ENCODE measurements around the gene IFT27.

IFT27 gene

DNA sequence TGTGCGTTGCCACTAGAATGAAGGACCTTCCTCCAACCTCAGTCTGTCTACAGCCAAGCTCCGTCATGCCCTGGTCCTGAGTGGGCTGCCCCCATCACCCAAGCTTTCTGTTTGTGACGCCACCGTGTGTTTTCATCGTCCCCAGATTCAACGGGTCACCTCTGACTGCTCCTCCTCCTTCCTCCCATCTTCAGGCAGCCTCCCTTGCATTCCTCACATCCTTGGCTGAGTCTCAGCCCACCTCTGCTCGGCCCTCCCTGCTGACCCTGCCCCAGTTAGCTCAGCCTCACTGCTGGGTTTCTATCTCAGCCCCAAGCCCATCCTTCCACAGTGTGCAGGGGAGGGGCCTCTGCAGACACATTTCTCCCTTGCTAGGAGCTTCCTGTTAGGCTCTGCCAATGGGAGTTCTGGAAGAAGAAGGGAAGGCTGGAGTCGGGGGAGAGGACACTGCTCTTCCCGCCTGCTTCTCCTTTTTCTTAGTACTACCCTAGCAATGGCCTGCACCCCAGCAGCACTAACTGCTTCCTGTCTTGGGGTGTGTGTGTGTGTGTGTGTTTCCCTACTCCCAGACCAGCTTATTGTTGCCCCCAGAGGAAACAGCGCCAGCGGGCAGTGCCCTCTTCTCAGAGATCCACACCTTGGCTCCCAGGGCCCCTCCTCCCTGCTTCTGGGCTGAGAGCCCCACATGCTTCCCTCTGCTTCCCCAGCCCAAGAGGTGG lies 5.2 kb downstream of the IFT27 start:
- Mint-ChIP-seq H3K4me1 (peaks cover 33% of the 10 kb centered on the region), H3K27me3 (ENCODE audit: low read depth) (no peaks in the 10 kb centered on the region), H3K9me3 (no peaks in the 10 kb centered on the region), H3K36me3 (ENCODE audit: low read depth) (peaks cover 19% of the 10 kb centered on the region), H3K4me3 (peak overlapping the region in 1 of 3 experiments; percentile 15), H3K27ac (peak overlapping the region; percentile 58 to 86 (median 85))
- TF ChIP-seq, protein P1, sequence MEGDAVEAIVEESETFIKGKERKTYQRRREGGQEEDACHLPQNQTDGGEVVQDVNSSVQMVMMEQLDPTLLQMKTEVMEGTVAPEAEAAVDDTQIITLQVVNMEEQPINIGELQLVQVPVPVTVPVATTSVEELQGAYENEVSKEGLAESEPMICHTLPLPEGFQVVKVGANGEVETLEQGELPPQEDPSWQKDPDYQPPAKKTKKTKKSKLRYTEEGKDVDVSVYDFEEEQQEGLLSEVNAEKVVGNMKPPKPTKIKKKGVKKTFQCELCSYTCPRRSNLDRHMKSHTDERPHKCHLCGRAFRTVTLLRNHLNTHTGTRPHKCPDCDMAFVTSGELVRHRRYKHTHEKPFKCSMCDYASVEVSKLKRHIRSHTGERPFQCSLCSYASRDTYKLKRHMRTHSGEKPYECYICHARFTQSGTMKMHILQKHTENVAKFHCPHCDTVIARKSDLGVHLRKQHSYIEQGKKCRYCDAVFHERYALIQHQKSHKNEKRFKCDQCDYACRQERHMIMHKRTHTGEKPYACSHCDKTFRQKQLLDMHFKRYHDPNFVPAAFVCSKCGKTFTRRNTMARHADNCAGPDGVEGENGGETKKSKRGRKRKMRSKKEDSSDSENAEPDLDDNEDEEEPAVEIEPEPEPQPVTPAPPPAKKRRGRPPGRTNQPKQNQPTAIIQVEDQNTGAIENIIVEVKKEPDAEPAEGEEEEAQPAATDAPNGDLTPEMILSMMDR (IDR thresholded peaks at IDR 0.05; ENCODE audit: unreplicated experiment in 3 of 3): no peak

- Mint-ChIP-seq H3K4me3 (no peak overlapping the region), H3K27ac (peak overlapping the region; percentile 58 to 86 (median 85)), H3K36me3 (ENCODE audit: low read depth) (peaks cover 24% of the 10 kb centered on the region), H3K27me3 (ENCODE audit: low read depth) (no peaks in the 10 kb centered on the region), H3K4me1 (peaks cover 27% of the 10 kb centered on the region), H3K9me3 (no peaks in the 10 kb centered on the region)
- TF ChIP-seq, protein P1 (IDR thresholded peaks at IDR 0.05; ENCODE audit: unreplicated experiment in 3 of 3): no peak
These were observed 6.1 kb downstream of the IFT27 start for GRCh38 chr22:36769541-36770512.

- TF ChIP-seq, protein P1 (IDR thresholded peaks at IDR 0.05; ENCODE audit: unreplicated experiment in 3 of 3): no peak
- H3K4me3 Mint-ChIP-seq: no peak overlapping the region
- no peaks in the 10 kb centered on the region for H3K27me3 Mint-ChIP-seq (ENCODE audit: low read depth)
- H3K27ac Mint-ChIP-seq: no peak overlapping the region
- peaks cover 20% of the 10 kb centered on the region for H3K4me1 Mint-ChIP-seq
- H3K9me3 Mint-ChIP-seq: no peaks in the 10 kb centered on the region
- peaks cover 28% of the 10 kb centered on the region for H3K36me3 Mint-ChIP-seq (ENCODE audit: low read depth)
These were observed 7.3 kb downstream of the IFT27 start for GRCh38 chr22:36768616-36769015.

- no peaks in the 10 kb centered on the region for H3K9me3 Mint-ChIP-seq
- H3K27ac Mint-ChIP-seq: no peak overlapping the region
- H3K27me3 Mint-ChIP-seq (ENCODE audit: low read depth): no peaks in the 10 kb centered on the region
- TF ChIP-seq, protein P1 (IDR thresholded peaks at IDR 0.05; ENCODE audit: unreplicated experiment in 3 of 3): no peak
- peaks cover 28% of the 10 kb centered on the region for H3K36me3 Mint-ChIP-seq (ENCODE audit: low read depth)
- no peak overlapping the region for H3K4me3 Mint-ChIP-seq
- peaks cover 20% of the 10 kb centered on the region for H3K4me1 Mint-ChIP-seq
These were observed 7.8 kb downstream of the IFT27 start for GRCh38 chr22:36768141-36768540.

- peaks cover 31% of the 10 kb centered on the region for H3K36me3 Mint-ChIP-seq (ENCODE audit: low read depth)
- no peak overlapping the region for H3K27ac Mint-ChIP-seq
- H3K27me3 Mint-ChIP-seq (ENCODE audit: low read depth): no peaks in the 10 kb centered on the region
- no peaks in the 10 kb centered on the region for H3K9me3 Mint-ChIP-seq
- H3K4me3 Mint-ChIP-seq: no peak overlapping the region
- peaks cover 20% of the 10 kb centered on the region for H3K4me1 Mint-ChIP-seq
- TF ChIP-seq, protein P1 (IDR thresholded peaks at IDR 0.05; ENCODE audit: unreplicated experiment in 3 of 3): no peak
These were observed 8.7 kb downstream of the IFT27 start for GRCh38 chr22:36767035-36767775.
